ENCODE data around the gene MYO18A.
"Not testable (repeated sequence)": the region's sequence is repeated elsewhere in the genome, so short reads cannot be mapped to it uniquely, and the experiment has no call there.

MYO18A gene

DNA sequence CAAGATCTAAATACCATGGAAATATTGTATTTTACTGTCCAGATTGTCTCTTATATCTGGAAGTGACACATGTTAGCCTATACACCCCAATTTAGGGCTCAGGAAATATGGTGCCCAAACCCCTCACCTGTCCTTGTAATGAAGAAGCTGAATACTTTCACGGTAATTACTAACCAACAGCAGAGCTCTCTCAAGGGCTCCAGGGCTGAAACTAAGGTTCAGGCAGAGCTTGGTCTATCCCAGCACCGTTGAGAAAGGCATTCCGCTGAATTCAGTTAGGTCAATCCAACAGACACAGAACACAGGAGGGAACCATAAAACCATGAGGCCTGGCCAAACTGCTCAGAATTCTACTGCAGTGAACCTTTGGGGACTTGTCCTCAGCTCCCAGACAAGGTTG, 14.9 kb downstream of the MYO18A start:
- DNase-seq = no peak

DNA sequence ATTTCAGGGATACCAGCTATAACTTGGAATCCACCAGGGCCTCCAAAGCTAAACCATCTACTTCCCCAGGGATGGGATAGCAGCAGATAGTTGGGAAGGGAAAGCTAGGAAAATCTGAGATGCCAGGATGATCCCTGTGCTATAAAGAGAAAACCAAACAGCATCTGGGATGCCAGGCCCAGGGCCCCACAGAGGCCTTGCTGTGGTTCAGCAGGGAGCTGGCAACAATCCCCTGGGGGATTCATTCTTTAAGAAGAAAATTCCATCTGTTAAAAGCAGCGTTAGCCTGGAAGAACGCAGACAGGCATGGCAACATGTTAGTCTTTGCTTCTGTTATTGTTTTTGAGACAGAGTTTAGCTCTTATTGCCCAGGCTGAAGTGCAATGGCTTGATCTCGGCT, 16.6 kb downstream of the MYO18A start:
- DNase-seq = no peak

DNA sequence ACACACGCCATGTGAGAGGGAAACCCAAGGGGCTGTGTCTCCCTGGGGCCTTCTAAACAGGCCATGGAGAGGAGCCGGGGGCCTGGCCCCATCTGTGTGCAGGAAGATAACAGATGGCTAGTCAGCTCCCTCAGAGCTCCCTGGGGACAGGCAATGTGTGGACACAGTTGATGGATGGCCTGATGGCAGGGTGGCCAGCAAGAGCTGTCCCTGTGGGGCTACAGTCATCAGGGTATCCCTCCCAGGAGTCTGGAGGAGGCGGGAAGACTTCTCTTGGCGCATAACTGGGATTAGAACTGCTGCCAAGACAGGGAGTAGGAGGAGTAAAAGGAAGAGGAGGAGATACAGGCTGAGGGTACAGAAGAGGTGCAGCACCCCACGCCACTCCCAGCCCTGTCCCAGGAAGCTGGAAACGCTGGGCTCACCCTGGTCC, 17.3 kb downstream of the MYO18A start:
- peak; percentile 27 for DNase-seq

DNA sequence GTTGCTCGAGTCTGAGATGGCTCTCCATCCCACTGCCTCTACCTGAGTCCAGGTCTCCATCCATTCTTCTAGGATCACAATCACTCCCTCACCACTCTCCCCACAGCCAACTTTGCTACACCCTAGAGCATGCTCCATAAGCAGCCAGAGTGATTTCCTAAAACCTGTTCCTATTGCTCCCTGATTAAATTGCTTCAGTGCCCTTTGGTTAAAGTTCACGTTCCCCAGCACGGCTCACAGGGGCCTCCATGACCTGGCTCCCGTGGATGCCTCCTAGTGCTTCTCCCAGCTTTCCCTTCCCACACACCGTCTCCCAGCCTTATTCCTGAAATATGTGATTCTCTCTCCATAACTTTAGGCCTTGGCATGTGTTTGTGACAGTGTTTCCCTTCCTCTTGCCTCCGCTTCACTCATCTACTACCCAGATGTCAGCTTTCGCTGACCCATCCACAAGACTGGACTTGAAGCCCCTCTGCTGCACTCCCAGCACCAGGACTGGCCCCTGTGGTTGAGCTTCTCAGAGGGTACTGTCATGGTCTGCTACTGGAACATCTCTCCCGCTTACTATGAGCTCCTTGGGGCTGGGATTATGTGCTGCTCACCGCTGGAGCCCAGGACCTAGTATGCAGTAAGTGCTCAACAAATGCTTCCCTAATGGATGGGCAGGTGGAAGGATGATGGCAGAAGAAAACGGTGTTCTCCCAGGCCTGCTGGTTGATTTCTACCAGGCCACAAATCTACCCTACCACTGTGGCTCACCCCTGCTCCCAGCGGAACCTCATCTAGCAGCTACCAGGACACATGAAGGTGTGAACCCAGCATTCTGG, 17.9 kb downstream of the MYO18A start:
- no peak for DNase-seq

DNA sequence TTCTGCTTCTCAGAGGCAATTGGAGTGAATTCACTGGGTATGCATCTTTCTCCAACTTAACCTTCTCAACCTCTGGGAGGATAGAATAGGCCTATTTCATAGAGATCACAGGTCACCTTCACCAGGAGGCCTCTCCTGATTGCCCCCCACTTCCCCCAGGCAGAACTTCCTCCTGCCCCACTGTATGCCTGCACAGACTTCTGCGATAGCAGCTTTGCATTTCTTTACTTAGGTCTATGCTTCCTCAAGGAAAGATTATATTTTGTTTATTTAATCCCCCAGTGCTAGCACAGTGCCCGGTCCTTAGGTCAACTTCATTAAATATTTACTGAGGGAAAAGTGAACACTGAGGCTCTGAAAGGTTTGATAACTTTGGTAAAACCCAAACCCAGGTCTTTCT, 19.9 kb downstream of the MYO18A start:
- no peak for DNase-seq

DNA sequence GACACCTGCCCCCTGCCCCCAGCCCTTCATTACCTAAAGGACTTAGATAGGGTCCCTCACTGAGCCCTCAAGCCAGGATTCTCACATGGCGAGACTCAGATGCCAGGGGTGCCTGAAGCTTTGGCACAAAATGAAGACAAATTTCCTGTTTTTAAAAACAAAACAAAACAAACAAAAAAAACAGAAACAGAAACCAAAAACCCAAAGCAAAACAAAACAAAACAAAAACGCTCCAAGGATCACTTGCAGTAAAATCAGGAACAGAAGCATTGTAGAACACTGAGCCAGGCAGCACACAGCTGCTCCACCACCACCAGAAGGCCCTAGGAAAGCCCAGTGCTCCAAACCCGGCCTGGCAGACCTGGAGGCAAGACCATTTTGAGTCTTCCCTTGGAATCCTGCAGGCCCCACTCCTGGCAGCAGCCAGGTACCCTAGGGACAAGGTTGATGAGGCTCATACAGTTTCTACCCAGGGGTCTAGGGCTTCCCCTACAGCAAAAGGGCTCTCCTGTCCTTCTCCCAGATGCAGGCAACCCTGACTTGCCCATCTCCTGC, 20.8 kb downstream of the MYO18A start:
- DNase-seq = no peak

DNA sequence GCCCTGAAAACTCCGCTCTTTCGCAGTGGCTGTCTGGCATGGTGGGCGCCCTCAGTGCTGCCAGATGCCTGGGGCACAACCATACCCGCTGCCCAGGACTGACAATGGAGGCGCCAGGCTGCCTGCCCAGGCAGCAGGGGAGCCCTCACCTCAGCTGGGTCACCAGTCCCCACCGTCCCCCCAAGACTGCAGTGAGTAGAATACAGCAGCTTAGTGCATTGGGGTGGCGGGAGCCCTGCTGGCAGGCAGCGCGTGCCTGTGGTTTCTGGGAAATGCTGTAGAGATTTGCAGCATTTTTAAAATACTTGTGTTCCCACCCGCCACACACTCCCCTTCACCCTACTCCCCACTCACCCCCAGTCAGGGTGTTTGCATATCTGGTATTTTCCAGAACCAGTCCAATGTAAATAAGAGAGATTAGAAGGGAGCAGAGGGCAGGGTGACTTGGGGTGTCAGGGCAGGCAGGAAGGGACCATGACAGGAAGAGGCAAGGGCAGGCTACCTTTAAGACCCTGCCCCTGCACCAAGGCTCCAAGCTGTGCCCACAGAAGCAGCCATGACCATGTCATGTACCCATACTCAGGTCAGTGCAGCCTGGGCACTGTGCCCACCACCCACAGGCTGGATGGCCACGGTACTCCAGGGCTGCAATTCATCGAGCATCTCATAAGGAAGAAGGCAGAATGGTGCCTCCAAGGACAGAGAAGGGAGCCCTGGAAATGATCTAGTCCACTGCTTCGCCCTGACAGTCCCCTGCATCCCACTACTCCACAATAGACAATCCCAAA, 21.5 kb downstream of the MYO18A start:
- DNase-seq = no peak

DNA sequence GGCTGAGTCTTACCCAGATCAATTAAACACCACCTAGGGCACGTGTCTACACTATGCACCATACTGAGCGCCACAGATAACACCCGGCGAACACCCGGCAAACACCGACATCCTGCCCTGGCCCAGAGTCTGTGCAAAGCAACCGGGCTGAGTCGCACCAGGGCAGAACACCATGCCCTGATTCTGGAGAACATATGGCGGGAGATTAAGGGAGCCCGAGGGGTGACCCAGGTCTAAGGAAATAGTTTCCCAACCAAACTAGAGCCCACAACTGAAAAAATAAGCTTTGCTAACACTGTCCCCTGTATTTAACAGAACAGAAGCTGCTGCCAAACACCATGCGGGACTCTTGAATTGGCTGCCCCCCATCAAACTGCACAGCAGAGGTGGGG, 22.1 kb downstream of the MYO18A start:
- DNase-seq = no peak

DNA sequence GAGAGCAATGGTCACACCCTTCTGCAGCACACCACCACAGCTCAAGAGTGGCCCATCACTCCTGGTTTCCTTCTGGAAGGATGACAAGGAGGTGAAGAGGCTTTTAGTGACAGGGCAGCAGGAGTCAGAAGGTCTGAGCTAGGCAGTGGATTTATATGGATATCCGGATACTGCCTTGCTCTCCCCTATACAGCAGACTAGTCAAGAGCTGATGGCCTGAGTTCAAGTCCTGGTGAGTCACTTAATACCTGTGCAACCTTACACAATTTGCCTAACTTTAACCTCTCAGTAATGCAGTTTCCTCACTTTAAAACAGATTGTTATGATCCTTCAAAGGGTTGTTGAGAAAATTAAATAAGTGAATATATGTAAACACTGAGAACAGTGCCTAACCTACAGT, 22.9 kb downstream of the MYO18A start:
- no peak for DNase-seq

DNA sequence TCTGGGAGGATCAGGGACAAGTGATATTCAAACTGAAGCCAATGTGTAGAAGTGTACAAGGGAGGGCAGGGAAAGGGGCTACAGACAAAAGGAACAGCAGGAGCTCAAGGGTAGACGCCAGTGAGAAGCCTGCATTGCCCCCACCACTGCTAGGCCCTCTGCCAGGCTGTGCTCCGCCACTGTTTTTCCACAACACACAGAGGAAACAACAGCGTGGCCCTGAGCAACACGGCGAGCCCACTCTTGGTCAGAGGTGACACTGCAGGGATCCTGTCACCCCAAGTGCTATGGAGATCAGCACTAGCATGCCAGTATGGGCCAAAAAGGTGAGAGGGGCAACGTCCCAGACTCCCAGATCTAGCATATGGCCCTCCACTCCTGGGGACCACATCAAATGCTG, 23.4 kb downstream of the MYO18A start:
- no peak for DNase-seq

DNA sequence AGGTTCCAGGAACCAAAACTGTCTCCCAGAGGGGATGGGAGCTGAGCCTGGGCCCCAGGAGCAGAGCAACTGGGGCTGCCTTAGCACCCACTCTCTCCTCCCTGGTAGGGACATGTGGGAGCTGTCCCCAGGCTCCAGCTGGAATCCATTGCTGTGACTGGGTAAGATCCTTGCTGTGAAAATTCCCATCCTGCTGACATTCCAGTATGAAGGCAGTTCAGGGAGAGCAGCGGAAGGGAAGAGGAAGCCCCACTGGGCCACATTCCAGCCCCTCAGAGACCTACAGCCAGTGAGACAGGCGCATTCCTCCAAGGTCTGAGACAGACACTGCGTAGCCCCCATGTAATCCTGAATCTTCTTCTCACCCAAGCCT, 24.2 kb downstream of the MYO18A start:
- DNase-seq = no peak

DNA sequence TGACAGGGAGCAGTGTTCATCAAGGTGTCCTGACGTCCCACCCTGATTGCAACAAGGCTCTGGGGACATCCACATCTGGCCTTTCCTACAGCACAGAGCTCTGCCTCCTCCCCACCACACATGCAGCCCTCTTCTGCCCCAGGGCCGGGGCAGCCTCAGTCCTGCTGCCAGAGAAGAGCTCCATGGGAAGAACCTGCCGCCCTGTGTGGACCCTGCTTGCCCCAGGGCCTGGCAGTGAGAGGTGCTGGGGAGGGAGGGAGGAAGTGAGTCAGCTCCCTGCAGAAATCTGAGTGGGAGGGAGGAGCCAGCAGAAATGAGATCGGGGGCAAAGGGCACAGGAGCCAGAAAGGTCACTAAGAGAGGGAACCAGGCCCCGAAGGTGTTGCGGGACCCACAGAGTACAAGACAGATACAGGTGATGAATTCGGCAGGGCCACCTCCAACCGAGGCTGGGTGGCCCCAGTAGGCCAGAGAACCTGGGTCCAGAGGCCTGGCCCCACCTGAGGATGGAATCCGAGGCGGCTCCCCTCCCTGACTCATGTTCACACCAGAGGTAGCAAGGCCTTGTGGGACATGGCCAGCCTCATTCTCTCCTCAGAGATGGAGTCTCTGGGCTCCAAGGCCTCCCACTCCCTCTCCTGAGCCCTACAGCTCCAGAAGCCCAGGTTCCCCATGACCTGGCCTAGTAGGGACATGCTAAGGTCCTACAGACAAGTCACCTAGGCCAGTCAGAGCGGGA, 24.8 kb downstream of the MYO18A start:
- DNase-seq = no peak

DNA sequence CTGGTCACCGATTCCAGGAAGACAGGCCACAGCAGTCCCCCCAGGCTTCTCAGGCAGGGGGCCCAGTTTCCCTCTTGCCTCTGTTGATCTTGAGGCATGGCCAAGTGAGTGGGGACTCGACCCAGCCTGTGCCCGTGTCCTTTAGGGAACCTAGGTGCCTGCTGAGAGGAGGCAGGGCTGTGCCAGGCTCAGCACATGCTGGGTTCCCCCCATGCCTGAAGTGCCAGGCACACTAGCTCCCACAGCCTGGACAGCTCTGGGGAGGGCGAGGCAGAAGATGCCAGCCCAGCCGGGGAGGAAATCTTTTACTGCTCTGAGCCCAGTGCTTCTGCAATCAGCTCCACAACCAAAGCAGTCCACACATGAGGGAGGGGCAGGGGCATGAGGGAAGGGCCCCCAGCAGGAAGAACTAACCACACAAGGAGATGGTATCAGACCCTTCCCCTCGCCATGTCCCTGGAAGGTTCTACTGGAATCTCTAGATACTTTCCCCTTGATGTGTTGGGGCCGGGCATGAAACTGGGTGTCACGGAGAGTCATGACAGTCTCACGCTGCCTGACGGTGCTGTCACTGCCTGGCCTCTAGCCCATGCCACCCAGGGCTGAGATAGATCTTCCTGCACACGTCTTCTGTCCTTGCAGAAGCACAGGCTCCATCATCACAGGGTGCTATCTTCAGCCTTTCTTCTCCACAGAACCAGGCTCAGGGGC, 25.5 kb downstream of the MYO18A start:
- DNase-seq = no peak

DNA sequence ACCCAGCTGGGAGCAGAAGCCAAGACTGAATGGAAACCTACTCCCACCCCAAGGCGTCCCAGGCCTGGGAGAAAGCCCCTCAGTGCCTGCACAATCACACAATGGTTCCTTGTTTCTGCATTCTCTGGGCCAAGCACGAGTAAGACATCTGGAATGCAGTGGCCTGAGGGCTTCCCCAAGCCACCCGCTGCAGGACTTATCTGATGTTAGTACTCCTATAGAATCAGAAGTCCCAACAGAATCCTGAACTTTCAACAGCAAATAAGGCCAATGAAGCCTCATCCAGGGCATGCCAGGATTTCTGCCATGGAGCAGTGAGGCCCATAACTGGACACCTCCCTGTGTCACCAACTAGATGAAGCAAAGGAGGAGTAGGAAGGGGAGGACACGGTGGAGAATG, 28.6 kb downstream of the MYO18A start:
- no peak for DNase-seq

DNA sequence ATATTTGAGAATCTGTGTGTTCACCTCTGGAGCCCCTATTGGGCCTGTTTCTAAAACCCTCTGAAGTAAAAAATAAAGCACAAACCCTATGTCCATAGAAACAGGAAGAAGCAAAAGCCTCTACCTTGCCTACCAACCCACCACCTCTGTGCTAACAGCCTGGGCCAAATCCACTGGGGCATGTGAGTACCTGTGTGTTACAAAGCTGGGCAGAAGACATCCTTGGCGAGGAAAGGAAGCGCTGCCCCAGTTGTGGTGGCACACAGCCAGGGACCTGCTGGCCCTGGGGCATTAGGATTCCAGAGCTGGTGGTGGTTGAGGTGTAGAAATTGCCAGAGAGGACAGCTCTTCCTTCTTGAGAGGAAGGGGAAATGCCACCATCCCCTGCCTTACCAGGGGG, 30.0 kb downstream of the MYO18A start:
- no peak for DNase-seq

DNA sequence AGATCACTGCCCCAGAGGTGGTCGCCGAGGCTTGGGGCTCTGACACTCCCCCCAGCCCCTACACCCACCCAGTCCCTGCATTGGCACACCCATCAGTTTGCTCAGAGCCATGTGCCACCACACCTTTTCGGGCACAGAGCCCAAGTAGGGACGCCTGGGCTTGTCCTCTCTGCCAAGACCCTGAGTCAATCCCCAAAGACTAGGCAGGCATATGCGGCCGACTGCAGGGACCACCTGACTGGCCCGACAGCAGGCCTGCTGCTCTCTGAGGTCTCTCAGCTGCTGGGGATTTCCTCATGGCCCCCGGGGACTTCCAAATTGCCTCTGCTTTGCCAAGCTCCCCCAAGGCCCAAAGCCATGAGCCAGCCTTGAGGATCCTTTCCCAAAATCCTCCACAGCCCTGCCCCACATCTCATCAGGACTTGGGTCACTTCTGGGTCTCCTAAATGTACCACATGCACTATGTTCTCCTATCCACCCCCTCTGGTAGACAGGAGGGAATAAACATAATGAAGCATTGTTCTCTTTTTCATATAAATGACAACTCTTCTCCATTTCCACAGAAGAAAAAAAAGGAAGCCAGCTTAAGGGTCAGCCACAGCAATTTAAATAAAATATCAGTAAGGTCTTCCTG, 30.6 kb downstream of the MYO18A start:
- DNase-seq = no peak

DNA sequence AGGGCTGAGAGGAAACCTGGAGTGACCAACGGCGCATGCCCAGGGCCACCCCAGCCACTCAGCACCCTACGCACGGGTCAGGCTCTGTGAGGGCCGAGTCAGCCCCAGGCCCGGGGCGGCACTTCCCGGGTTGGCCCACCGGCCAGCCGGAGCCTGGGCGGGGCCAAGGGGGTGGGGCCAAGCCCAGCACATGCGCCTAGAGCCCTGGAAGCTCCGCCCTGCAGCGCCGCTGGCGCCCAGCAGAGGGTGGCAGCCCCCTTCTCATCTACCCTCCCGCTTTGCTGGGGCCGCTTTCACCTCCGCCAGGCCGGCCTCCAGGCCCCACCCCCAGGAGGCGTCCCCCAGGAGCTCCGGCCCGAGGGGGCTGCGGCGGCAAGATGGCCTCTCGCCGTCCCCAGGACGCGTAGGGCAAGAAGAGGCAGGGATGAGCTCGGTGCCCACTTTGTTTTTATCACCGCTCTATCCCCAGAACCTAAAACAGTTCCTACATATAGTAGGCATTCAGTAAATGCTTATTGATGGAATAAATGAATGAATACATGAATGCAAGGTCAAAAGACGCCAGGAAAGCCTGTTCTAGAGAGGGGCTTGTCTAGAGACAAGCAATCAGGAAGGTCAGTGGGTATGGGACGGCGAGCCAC, 31.3 kb downstream of the MYO18A start:
- peak; percentile 85 for DNase-seq

DNA sequence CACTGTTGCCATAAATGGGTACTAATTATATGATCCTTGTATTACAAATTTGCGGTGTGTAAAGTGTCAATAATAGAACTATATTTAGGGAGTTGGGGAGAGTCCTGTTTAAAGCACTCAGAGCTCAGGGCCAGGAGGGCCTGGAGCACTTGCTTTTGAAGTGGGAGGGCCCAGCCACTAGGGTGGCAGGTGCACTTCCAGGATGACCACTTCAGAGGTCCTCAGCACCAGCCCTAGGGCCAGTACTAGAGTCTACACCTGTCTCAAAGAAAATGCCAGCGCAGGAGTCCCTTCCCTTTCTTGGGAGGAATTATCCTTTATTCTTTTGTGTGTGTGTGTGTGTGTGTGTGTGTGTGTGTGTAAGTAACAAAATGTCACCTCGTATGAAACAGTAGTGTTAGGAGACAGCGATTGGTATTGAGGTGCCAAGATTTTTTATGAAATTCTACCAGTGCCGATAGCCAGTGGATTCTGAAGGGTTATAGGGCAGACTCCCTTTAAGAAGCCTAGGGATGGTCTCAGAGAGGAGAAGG, 31.9 kb downstream of the MYO18A start:
- DNase-seq = no peak

DNA sequence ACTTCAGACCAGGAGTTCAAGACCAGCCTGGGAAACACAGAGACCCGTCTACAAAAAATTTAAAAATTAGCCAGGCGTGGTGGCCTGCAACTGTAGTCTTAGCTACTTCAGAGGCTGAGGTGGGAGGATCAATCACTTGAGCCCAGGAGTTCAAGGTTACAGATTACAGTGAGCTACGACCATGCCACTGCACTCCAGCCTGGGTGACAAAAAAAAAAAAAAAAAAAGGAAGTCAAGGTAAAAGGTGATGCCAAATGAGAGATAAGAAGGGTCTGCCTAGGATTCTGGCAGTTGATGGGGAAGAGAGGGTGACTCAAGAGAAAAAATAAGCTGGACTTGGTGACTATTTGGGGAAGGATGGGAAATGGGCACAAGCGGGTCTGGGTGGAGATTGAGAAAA, 32.5 kb downstream of the MYO18A start:
- DNase-seq = no peak

DNA sequence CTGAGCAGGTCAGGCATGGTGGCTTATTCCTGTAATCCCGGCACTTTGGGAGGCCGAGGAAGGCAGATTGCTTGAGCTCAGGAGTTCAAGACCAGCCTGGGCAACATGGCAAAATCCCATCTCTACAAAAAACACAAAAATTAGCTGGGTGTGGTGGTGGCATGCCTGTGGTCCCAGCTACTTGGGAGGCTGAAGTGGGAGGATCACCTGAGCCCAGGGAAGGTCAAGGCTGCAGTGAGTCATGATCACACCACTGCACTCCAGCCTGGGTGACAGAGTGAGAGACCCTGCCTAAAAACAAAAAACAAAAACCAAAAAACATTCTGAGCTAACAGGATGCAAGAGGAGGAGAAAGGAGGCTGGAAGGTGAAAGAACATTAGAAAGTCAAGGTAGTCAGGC, 33.0 kb downstream of the MYO18A start:
- DNase-seq = not testable (repeated sequence)

DNA sequence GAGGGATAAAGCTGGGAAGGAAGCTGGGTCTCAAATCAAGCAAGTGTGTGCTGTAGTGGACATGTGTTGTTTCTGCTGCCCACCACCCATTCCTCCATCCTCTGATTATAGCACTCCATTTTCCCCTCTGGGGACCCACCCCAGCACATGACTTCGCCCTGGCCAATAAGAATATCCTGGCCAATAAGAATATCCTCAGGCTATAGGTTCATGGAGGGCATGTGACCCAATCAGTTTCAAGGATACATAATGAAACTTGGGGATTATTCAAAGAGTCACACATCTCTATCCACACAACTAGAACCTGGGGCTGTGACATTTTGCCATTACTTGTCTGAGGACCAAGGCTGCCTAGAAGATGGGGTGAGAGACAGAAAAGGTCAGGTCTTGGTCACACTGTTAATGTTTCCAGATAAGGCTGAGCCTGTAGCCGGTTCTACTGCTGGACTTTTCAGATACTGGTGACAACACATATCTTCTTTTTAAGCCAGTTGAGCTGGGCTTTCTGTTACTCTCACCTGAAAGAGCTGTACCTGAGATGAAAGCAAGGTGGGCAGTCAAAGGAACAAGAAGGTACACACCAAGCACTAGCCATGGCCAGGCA, 33.7 kb downstream of the MYO18A start:
- no peak for DNase-seq
